H1 (cell line): ENCODE data around the gene REG3G. TPM values are rescaled to one million over a fixed set of nuclear protein-coding genes. Genes with fewer than 3 reads are reported as not detected.

ENCODE experiments used
- CTCF ChIA-PET: fragments of 300-600 bp; sonication (Branson Sonifier 250); formaldehyde crosslinking; loops from one replicate; lab custom pipeline; 2021; ENCODE audit not compliant: partially characterized antibody; lab: Charles Lee
- POLR2A ChIA-PET: fragments of 300-600 bp; sonication (Branson Sonifier 250); formaldehyde crosslinking; loops from one replicate; lab custom pipeline; 2021; ENCODE audit warnings: inconsistent platforms; ENCODE audit not compliant: partially characterized antibody; lab: Charles Lee
- DNase-seq, 2 experiments: peaks; one replicate each; pipeline versions ENCODE4 v3.0.0 to v3.0.0-alpha.2; 2010 to 2022; ENCODE audit warnings: low spot score in 2 of 2, low read depth in 1 of 2, mixed read lengths in 1 of 2
- FAIRE-seq: peaks from 2 replicates; lab custom pipeline; 2011; peaks lifted over from hg19 to GRCh38; lab: Jason Lieb, UNC
- H2AFZ ChIP-seq: 2 replicates; pipeline ENCODE4 v1.8.1; 2012; ENCODE audit warnings: low read length, inconsistent platforms
- H2AK5ac ChIP-seq: 2 replicates; pipeline ENCODE4 v1.6.1; 2013; ENCODE audit warnings: low read depth, low read length
- H2BK120ac ChIP-seq: replicated peaks from 2 replicates; pipeline ENCODE3; 2013; ENCODE audit warnings: low read depth, low read length, inconsistent platforms
- H2BK12ac ChIP-seq: 2 replicates; pipeline ENCODE4 v1.6.1; 2013; ENCODE audit warnings: low read depth, low read length
- H2BK15ac ChIP-seq: 2 replicates; pipeline ENCODE4 v1.6.1; 2013; ENCODE audit warnings: low read length
- H2BK20ac ChIP-seq: 2 replicates; pipeline ENCODE4 v1.6.1; 2013; ENCODE audit warnings: low read length
- H2BK5ac ChIP-seq: 2 replicates; pipeline ENCODE4 v1.6.1; 2013; ENCODE audit warnings: low read depth, low read length
- H3K14ac ChIP-seq: 2 replicates; pipeline ENCODE4 v1.6.1; 2013; ENCODE audit warnings: inconsistent platforms; ENCODE audit not compliant: insufficient read length
- H3K18ac ChIP-seq: 2 replicates; pipeline ENCODE4 v1.6.1; 2013; ENCODE audit warnings: low read length; ENCODE audit errors: extremely low read depth
- H3K23ac ChIP-seq: 2 replicates; pipeline ENCODE4 v1.6.1; 2013; ENCODE audit warnings: inconsistent platforms; ENCODE audit not compliant: insufficient read length
- H3K23me2 ChIP-seq: 2 replicates; pipeline ENCODE4 v1.6.1; 2013; ENCODE audit warnings: low read depth, low read length
- H3K27ac ChIP-seq: 2 replicates; pipeline ENCODE4 v1.6.1; 2011; ENCODE audit warnings: low read depth, low read length, inconsistent platforms
- H3K27me3 ChIP-seq, 4 experiments: replicated peaks in 1 of 4; 1 replicate in 1 of 4; 2 replicates in 3 of 4; pipeline versions ENCODE4 v1.6.1 to v1.8.1; 2011 to 2013; ENCODE audit warnings: low read length in 3 of 4, mild to moderate bottlenecking in 3 of 4, inconsistent platforms in 2 of 4, mixed read lengths in 2 of 4, moderate library complexity in 1 of 4; ENCODE audit not compliant: control insufficient read depth in 3 of 4, insufficient read depth in 3 of 4; ENCODE audit errors: extremely low read depth in 1 of 4
- H3K36me3 ChIP-seq, 4 experiments: 2 replicates each; pipeline versions ENCODE4 v1.6.1 to v1.8.1; 2011 to 2013; ENCODE audit warnings: mild to moderate bottlenecking in 4 of 4, low read length in 3 of 4, moderate library complexity in 2 of 4, control low read depth in 1 of 4, inconsistent platforms in 1 of 4; ENCODE audit not compliant: insufficient read depth in 4 of 4, control insufficient read depth in 2 of 4
- H3K4ac ChIP-seq: replicated peaks from 2 replicates; pipeline ENCODE3; 2013; ENCODE audit warnings: low read length, low read depth, mixed read lengths, inconsistent platforms; ENCODE audit not compliant: insufficient read length
- H3K4me1 ChIP-seq, 4 experiments: replicated peaks in 1 of 4; 1 replicate in 1 of 4; 2 replicates in 3 of 4; pipeline versions ENCODE4 v1.6.1 to v1.8.1; 2011 to 2013; ENCODE audit warnings: low read length in 3 of 4, inconsistent platforms in 2 of 4, mixed read lengths in 1 of 4; ENCODE audit not compliant: insufficient read depth in 4 of 4, control insufficient read depth in 3 of 4
- H3K4me2 ChIP-seq, 2 experiments: 2 replicates each; pipeline versions ENCODE4 v1.6.1 to v1.8.1; 2011 to 2013; ENCODE audit warnings: low read depth in 2 of 2, low read length in 2 of 2, control low read depth in 1 of 2, inconsistent platforms in 1 of 2, mild to moderate bottlenecking in 1 of 2; ENCODE audit not compliant: insufficient read depth in 1 of 2
- H3K4me3 ChIP-seq, 4 experiments: fragments of 200-600, 300-600 bp in 1 of 4; sonication (generic), shearing (Covaris generic), sonication (Bioruptor Twin) in 1 of 4; 2 replicates each; pipeline versions ENCODE4 v1.5.1 to v1.8.1; 2011 to 2016; ENCODE audit warnings: low read length in 4 of 4, low read depth in 3 of 4, control low read depth in 2 of 4, inconsistent platforms in 2 of 4, mild to moderate bottlenecking in 2 of 4, mixed read lengths in 1 of 4, moderate library complexity in 1 of 4; ENCODE audit not compliant: insufficient read depth in 2 of 4; ENCODE audit errors: extremely low read depth in 1 of 4
- H3K56ac ChIP-seq: replicated peaks from 2 replicates; pipeline ENCODE3; 2013; ENCODE audit warnings: low read depth, mild to moderate bottlenecking, mixed read lengths, low read length, inconsistent platforms; ENCODE audit not compliant: insufficient read length
- H3K79me1 ChIP-seq: 2 replicates; pipeline ENCODE4 v1.6.1; 2013; ENCODE audit warnings: low read depth, low read length, control low read depth
- H3K79me2 ChIP-seq, 2 experiments: 2 replicates each; pipeline versions ENCODE4 v1.6.1 to v1.8.1; 2012 to 2013; ENCODE audit warnings: low read length in 2 of 2, mild to moderate bottlenecking in 2 of 2, inconsistent platforms in 1 of 2; ENCODE audit not compliant: insufficient read depth in 2 of 2, control insufficient read depth in 1 of 2
- H3K9ac ChIP-seq, 4 experiments: replicated peaks in 1 of 4; 1 replicate in 1 of 4; 2 replicates in 3 of 4; pipeline versions ENCODE4 v1.6.1 to v1.8.1; 2011 to 2013; ENCODE audit warnings: low read depth in 3 of 4, low read length in 3 of 4, control low read depth in 2 of 4, mild to moderate bottlenecking in 2 of 4, moderate library complexity in 2 of 4, inconsistent platforms in 1 of 4; ENCODE audit errors: extremely low read depth in 1 of 4
- H3K9me3 ChIP-seq, 2 experiments: 2 replicates each; pipeline versions ENCODE4 v1.6.1 to v1.8.1; 2012 to 2013; ENCODE audit warnings: mild to moderate bottlenecking in 2 of 2, moderate library complexity in 2 of 2, control low read depth in 1 of 2, inconsistent platforms in 1 of 2, low read depth in 1 of 2, low read length in 1 of 2, mixed read lengths in 1 of 2; ENCODE audit not compliant: insufficient read depth in 2 of 2
- H4K20me1 ChIP-seq, 2 experiments: replicated peaks in 1 of 2; 2 replicates each; pipeline versions ENCODE3 to v1.8.1; 2011 to 2013; ENCODE audit warnings: inconsistent platforms in 2 of 2, low read length in 2 of 2, mild to moderate bottlenecking in 1 of 2; ENCODE audit not compliant: insufficient read depth in 2 of 2, control insufficient read depth in 1 of 2
- H4K5ac ChIP-seq: 2 replicates; pipeline ENCODE4 v1.6.1; 2013; ENCODE audit warnings: low read length, low read depth, mixed read lengths, inconsistent platforms; ENCODE audit not compliant: insufficient read length
- H4K8ac ChIP-seq: 2 replicates; pipeline ENCODE4 v1.8.0; 2013; ENCODE audit warnings: mild to moderate bottlenecking, moderate library complexity, low read length, inconsistent platforms; ENCODE audit not compliant: insufficient read depth; ENCODE audit errors: extremely low read depth
- H4K91ac ChIP-seq: replicated peaks from 2 replicates; pipeline ENCODE3; 2013; ENCODE audit warnings: low read length, mixed read lengths, inconsistent platforms; ENCODE audit not compliant: insufficient read length
- KDM4A ChIP-seq: IDR thresholded peaks from one replicate; pipeline ENCODE4 v1.7.1; 2012; ENCODE audit warnings: low read depth, mild to moderate bottlenecking, moderate library complexity, low read length, inconsistent platforms; ENCODE audit not compliant: severe bottlenecking
- NRF1 ChIP-seq: IDR thresholded peaks from 2 replicates; pipeline ENCODE4 v1.6.1; 2011; ENCODE audit warnings: mild to moderate bottlenecking, low read depth, low read length, improper control_type of control experiment
- SIX5 ChIP-seq: IDR thresholded peaks from 2 replicates; pipeline ENCODE4 v1.6.1; 2011; ENCODE audit warnings: mild to moderate bottlenecking, low read depth, low read length
- WGBS, 2 experiments: shearing (Covaris generic) in 1 of 2; methylation state at CpG; one replicate each; pipeline versions ENCODE4 v1.1.6 to v1.1.7; 2013 to 2015; ENCODE audit warnings: low lambda C conversion rate in 2 of 2, mixed read lengths in 2 of 2, inconsistent platforms in 1 of 2, low coverage in 1 of 2, missing lambda C conversion rate in 1 of 2; ENCODE audit not compliant: insufficient replicate concordance in 2 of 2, insufficient coverage in 1 of 2, insufficient read length in 1 of 2; ENCODE audit errors: extremely low coverage in 1 of 2, missing lambda C conversion rate in 1 of 2; 5-methylcytosine and 5-hydroxymethylcytosine counted together
- polyA plus RNA-seq, 7 experiments: library from polyadenylated mRNA; depleted of rRNA in 3 of 7; stranded (reverse) in 5 of 7; unstranded in 2 of 7; fragments of >200 nt in 5 of 7; fragments of 200-250 nt in 2 of 7; gene quantifications; 1 replicate in 5 of 7; 2 replicates in 1 of 7; 4 replicates in 1 of 7; pipeline versions ENCODE4 v1.2.1 to v1.2.3, GENCODE V29; 2011 to 2013; ENCODE audit warnings: missing spikeins in 2 of 7, mixed read lengths in 2 of 7
- total RNA-seq: library from RNA; stranded (reverse); fragmentation: NEBNext Ultra II Directional; extraction: Animal tissue kit (Norgen Biotek cat#: 25700); gene quantifications from 2 replicates; pipeline ENCODE4 v1.2.1, GENCODE V29; 2021

Gene REG3G
- total and polyA plus RNA-seq, 2 of the 8 experiments (the other 6 are each of a cell fraction or from before 2014, with no cell fraction given): not detected

DNA sequence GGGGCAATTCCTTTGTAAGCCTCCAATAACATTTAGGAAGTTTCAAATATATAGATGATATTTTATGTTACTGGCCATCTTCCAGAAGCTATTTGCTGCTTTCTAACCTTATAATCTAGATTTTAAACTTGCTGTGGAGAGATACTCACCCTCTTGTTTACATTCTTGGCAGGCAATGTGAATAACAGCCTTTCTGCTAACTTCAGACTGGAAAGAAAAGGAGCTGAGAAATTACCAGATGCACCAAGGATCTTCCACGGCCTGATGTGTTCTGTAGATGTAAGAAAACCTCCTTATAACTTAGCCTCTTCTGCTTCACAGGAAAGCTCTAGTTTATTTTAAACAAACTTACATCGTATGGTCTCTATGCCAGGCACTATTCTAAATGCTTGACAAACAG lies 45.6 kb downstream of the REG3G start:
- no peak overlapping the region for H3K23ac ChIP-seq
- 92% methylated on average over 2 of the region's 2 CpGs; no CpG with 5 or more reads in 1 of the 2 experiments for WGBS, 2 experiments
- no peaks in the 10 kb centered on the region for H3K4me1 ChIP-seq
- no peaks in the 10 kb centered on the region for H3K27me3 ChIP-seq
- no peak overlapping the region for H3K56ac ChIP-seq
- no peaks in the 10 kb centered on the region for H3K9me3 ChIP-seq
- FAIRE-seq (no peak), DNase-seq (no peak)
- no peak overlapping the region for H4K8ac ChIP-seq
- no peak overlapping the region for H2BK15ac ChIP-seq
- no peak for TF ChIP-seq NRF1
- TF ChIP-seq SIX5: no peak
- TF ChIP-seq KDM4A: no peak
- no peak overlapping the region for H2BK12ac ChIP-seq
- no peak overlapping the region for H2BK120ac ChIP-seq
- no peak overlapping the region for H3K27ac ChIP-seq
- no peak overlapping the region for H3K9ac ChIP-seq
- no peaks in the 10 kb centered on the region for H3K79me1 ChIP-seq
- no peaks in the 10 kb centered on the region for H4K20me1 ChIP-seq
- no peaks in the 10 kb centered on the region for H3K79me2 ChIP-seq
- H3K36me3 ChIP-seq: no peaks in the 10 kb centered on the region
- ChIA-PET POLR2A (no interaction called here), CTCF (interaction anchor here (0.6 to 1.8 kb wide), 2 partner anchors 30 to 923 kb away, joined by 3 to 12 read pairs; no protein-coding TSS in a partner anchor)
- H3K18ac ChIP-seq: no peak overlapping the region
- no peak overlapping the region for H4K91ac ChIP-seq
- no peak overlapping the region for H3K4me3 ChIP-seq
- no peak overlapping the region for H3K4me2 ChIP-seq
- H4K5ac ChIP-seq: no peak overlapping the region
- no peak overlapping the region for H3K14ac ChIP-seq
- no peak overlapping the region for H2BK5ac ChIP-seq
- H2AK5ac ChIP-seq: no peak overlapping the region
- no peak overlapping the region for H2AFZ ChIP-seq
- no peaks in the 10 kb centered on the region for H3K23me2 ChIP-seq
- H2BK20ac ChIP-seq: no peak overlapping the region
- no peak overlapping the region for H3K4ac ChIP-seq

Other genes with a start within 250 kb of the REG3G start
- not detected in 2 replicates for gene REG1B, start 62.3 kb downstream of the REG3G start, total RNA-seq
- not detected in 2 replicates for gene REG1B, start 62.3 kb downstream of the REG3G start, polyA plus RNA-seq (2011; rRNA removed)
- not detected in 2 replicates for gene REG1A, start 94.8 kb downstream of the REG3G start, total RNA-seq
- not detected in 2 replicates for gene REG1A, start 94.8 kb downstream of the REG3G start, polyA plus RNA-seq (2011; rRNA removed)
- gene REG3A, start 134.1 kb downstream of the REG3G start, total RNA-seq: not detected in 2 replicates
- not detected in 2 replicates for gene REG3A, start 134.1 kb downstream of the REG3G start, polyA plus RNA-seq (2011; rRNA removed)